Mesothelial cell of epicardium (in vitro differentiated cells): Measurements from ENCODE around the gene PRPF8. TPM values are rescaled to one million over a fixed set of nuclear protein-coding genes. Genes with fewer than 3 reads are reported as not detected.
A peak's percentile ranks its signal among the peaks of the same experiment; 100 is the strongest.

Experiments used
- DNase-seq, 2 experiments: peaks; one replicate each; pipeline ENCODE4 v3.0.0; 2021; ENCODE audit warnings: low spot score in 2 of 2; ENCODE audit not compliant: unreplicated experiment in 2 of 2
- H3K27ac Mint-ChIP-seq: 2 replicates; pipeline ENCODE4 v1.8.0; 2021; ENCODE audit warnings: mixed read lengths
- H3K27me3 Mint-ChIP-seq: 2 replicates; pipeline ENCODE4 v1.8.0; 2021; ENCODE audit warnings: low read depth, mixed read lengths
- H3K36me3 Mint-ChIP-seq: 2 replicates; pipeline ENCODE4 v1.8.0; 2021; ENCODE audit warnings: mixed read lengths
- H3K4me1 Mint-ChIP-seq: 2 replicates; pipeline ENCODE4 v1.8.0; 2021; ENCODE audit warnings: mixed read lengths
- H3K4me3 Mint-ChIP-seq: 2 replicates; pipeline ENCODE4 v1.8.0; 2021; ENCODE audit warnings: mild to moderate bottlenecking, moderate library complexity, mixed read lengths
- H3K9me3 Mint-ChIP-seq: 2 replicates; pipeline ENCODE4 v1.8.0; 2021; ENCODE audit warnings: mixed read lengths
- CTCF ChIP-seq: fragments of 200-600 bp; sonication (generic); IDR thresholded peaks from one replicate; pipeline ENCODE4 v1.5.0; 2021; ENCODE audit warnings: antibody characterized with exemption; ENCODE audit not compliant: unreplicated experiment
- total RNA-seq: library from RNA; stranded (reverse); gene quantifications from 3 replicates; pipeline ENCODE4 v1.2.1, GENCODE V29; 2021

Gene PRPF8
- total RNA-seq, 1 donor from 2014 or later = 354 TPM

GRCh38 chr17:1730326-1731193 lies 45.9 kb upstream of the PRPF8 start:
- DNase-seq = peak in 1 of 2 experiments; percentile 65
- H3K4me3 Mint-ChIP-seq = no peak overlapping the region
- H3K27me3 Mint-ChIP-seq = no peaks in the 10 kb centered on the region
- no peak for TF ChIP-seq CTCF
- H3K27ac Mint-ChIP-seq = peak overlapping the region; percentile 34
- peaks cover 12% of the 10 kb centered on the region for H3K36me3 Mint-ChIP-seq
- peaks cover 7% of the 10 kb centered on the region for H3K4me1 Mint-ChIP-seq
- no peaks in the 10 kb centered on the region for H3K9me3 Mint-ChIP-seq

GRCh38 chr17:1729966-1730325 lies 45.3 kb upstream of the PRPF8 start:
- no peaks in the 10 kb centered on the region for H3K27me3 Mint-ChIP-seq
- H3K9me3 Mint-ChIP-seq = no peaks in the 10 kb centered on the region
- no peak overlapping the region for H3K4me3 Mint-ChIP-seq

GRCh38 chr17:1727876-1728630 lies 43.4 kb upstream of the PRPF8 start:
- TF ChIP-seq CTCF = peak; percentile 20
- no peak for DNase-seq
- H3K9me3 Mint-ChIP-seq = no peaks in the 10 kb centered on the region
- no peak overlapping the region for H3K27ac Mint-ChIP-seq
- peaks cover 8% of the 10 kb centered on the region for H3K36me3 Mint-ChIP-seq
- H3K4me3 Mint-ChIP-seq = no peak overlapping the region
- no peaks in the 10 kb centered on the region for H3K27me3 Mint-ChIP-seq
- peaks cover 14% of the 10 kb centered on the region for H3K4me1 Mint-ChIP-seq

More at GRCh38 chr17:1729966-1730325, 45.3 kb upstream of the PRPF8 start:
- Mint-ChIP-seq H3K36me3 (peaks cover 12% of the 10 kb centered on the region), H3K27ac (peak overlapping the region; percentile 64), H3K4me1 (peaks cover 12% of the 10 kb centered on the region)
- no peak for TF ChIP-seq CTCF
- DNase-seq = no peak

- DNase-seq = no peak
- peaks cover 8% of the 10 kb centered on the region for H3K36me3 Mint-ChIP-seq
- H3K9me3 Mint-ChIP-seq = no peaks in the 10 kb centered on the region
- H3K27ac Mint-ChIP-seq = no peak overlapping the region
- H3K4me3 Mint-ChIP-seq = no peak overlapping the region
- peaks cover 14% of the 10 kb centered on the region for H3K4me1 Mint-ChIP-seq
- no peaks in the 10 kb centered on the region for H3K27me3 Mint-ChIP-seq
- TF ChIP-seq CTCF = no peak
These were observed 42.7 kb upstream of the PRPF8 start for GRCh38 chr17:1727258-1727789.

GRCh38 chr17:1726626-1727257 lies 42.1 kb upstream of the PRPF8 start:
- H3K27ac Mint-ChIP-seq = no peak overlapping the region

More at GRCh38 chr17:1726626-1727257, 42.1 kb upstream of the PRPF8 start:
- H3K4me1 Mint-ChIP-seq = peaks cover 14% of the 10 kb centered on the region
- no peak for TF ChIP-seq CTCF
- H3K27me3 Mint-ChIP-seq = no peaks in the 10 kb centered on the region
- no peak overlapping the region for H3K4me3 Mint-ChIP-seq
- DNase-seq = no peak
- peaks cover 8% of the 10 kb centered on the region for H3K36me3 Mint-ChIP-seq
- H3K9me3 Mint-ChIP-seq = no peaks in the 10 kb centered on the region
